Lower lobe of right lung (tissue), 2 donors: ENCODE results near the gene DSEL. TPM values are rescaled to one million over a fixed set of nuclear protein-coding genes. Genes with fewer than 3 reads are reported as not detected.

Experiments used
- ATAC-seq, 2 donors: fragments of 200-7000 bp; cut with Tn5 transposase; one replicate each; pipeline ENCODE4 v1.9.1; 2020 to 2022; ENCODE audit warnings: mild to moderate bottlenecking in 2 of 2, moderate library complexity in 2 of 2
- DNase-seq: peaks from one replicate; pipeline ENCODE4 v3.0.0-alpha.2; 2020
- H3K27ac ChIP-seq: fragments of 200-600 bp; one replicate; pipeline ENCODE4 v1.8.0; 2022
- H3K27me3 ChIP-seq: fragments of 200-600 bp; one replicate; pipeline ENCODE4 v1.8.0; 2022; ENCODE audit warnings: low read depth
- H3K36me3 ChIP-seq: fragments of 200-600 bp; one replicate; pipeline ENCODE4 v1.8.0; 2022; ENCODE audit warnings: mild to moderate bottlenecking
- H3K4me1 ChIP-seq: fragments of 200-600 bp; one replicate; pipeline ENCODE4 v1.8.0; 2022
- H3K4me3 ChIP-seq: fragments of 200-600 bp; one replicate; pipeline ENCODE4 v1.8.0; 2022; ENCODE audit warnings: mild to moderate bottlenecking
- H3K9me3 ChIP-seq: fragments of 200-600 bp; one replicate; pipeline ENCODE4 v1.8.0; 2022
- CTCF ChIP-seq: fragments of 200-600 bp; IDR thresholded peaks from one replicate; pipeline ENCODE4 v1.8.0; 2022; ENCODE audit warnings: antibody characterized with exemption, mild to moderate bottlenecking
- intact Hi-C: fragments of 100-400 bp; cut with DNase I; formaldehyde crosslinking; loops from one replicate; pipeline ENCODE4 v1.11.0; 2022
- total RNA-seq: library from RNA; stranded (reverse); fragmentation: NEBNext Ultra II Directional; extraction: Animal tissue kit (Norgen Biotek cat#: 25700); gene quantifications from one replicate; pipeline ENCODE4 v1.2.1, GENCODE V29; 2021
- donor health status: DM: no; HTN: yes; CAD: no; lungs with severe emphysema.

DSEL gene
- total RNA-seq, 1 donor from 2014 or later = 11.1 TPM

- intact Hi-C loops = no loop called here
- Histone ChIP-seq H3K4me1 (no peaks in the 10 kb centered on the region), H3K4me3 (no peak overlapping the region), H3K27ac (no peak overlapping the region), H3K9me3 (no peaks in the 10 kb centered on the region), H3K27me3 (no peaks in the 10 kb centered on the region), H3K36me3 (no peaks in the 10 kb centered on the region)
- ATAC-seq = no peak
- DNase-seq = no peak
- TF ChIP-seq CTCF = no peak
These were observed 24.0 kb upstream of the DSEL start for GRCh38 chr18:67540559-67540958.

- H3K27ac ChIP-seq = no peak overlapping the region
- no peak for ATAC-seq
- H3K27me3 ChIP-seq = no peaks in the 10 kb centered on the region
- DNase-seq = no peak
- H3K9me3 ChIP-seq = no peaks in the 10 kb centered on the region
- H3K4me1 ChIP-seq = no peaks in the 10 kb centered on the region
- no peaks in the 10 kb centered on the region for H3K36me3 ChIP-seq
- no peak for TF ChIP-seq CTCF
- no peak overlapping the region for H3K4me3 ChIP-seq
- intact Hi-C loops = no loop called here
These were observed 15.4 kb upstream of the DSEL start for GRCh38 chr18:67531929-67532328.

- peaks cover 15% of the 10 kb centered on the region for H3K4me1 ChIP-seq
- peak; percentile 41 for DNase-seq
- H3K9me3 ChIP-seq = no peaks in the 10 kb centered on the region
- H3K4me3 ChIP-seq = no peak overlapping the region
- H3K27ac ChIP-seq = peak overlapping the region; percentile 31
- H3K36me3 ChIP-seq = no peaks in the 10 kb centered on the region
- no peaks in the 10 kb centered on the region for H3K27me3 ChIP-seq
- intact Hi-C loops = no loop called here
- ATAC-seq = peak; percentile 82 to 96
- TF ChIP-seq CTCF = no peak
These were observed 9.0 kb upstream of the DSEL start for GRCh38 chr18:67525328-67526099.

- ATAC-seq (no peak), DNase-seq (no peak)
These were observed 3.9 kb upstream of the DSEL start for GRCh38 chr18:67520351-67520921.

GRCh38 chr18:67519592-67519991 lies 3.1 kb upstream of the DSEL start:
- no peak for TF ChIP-seq CTCF
- Histone ChIP-seq H3K4me1 (peaks cover 23% of the 10 kb centered on the region), H3K4me3 (no peak overlapping the region), H3K36me3 (no peaks in the 10 kb centered on the region), H3K27me3 (no peaks in the 10 kb centered on the region), H3K9me3 (no peaks in the 10 kb centered on the region), H3K27ac (no peak overlapping the region)
- intact Hi-C loops = no loop called here
- no peak for ATAC-seq
- no peak for DNase-seq

More at GRCh38 chr18:67520351-67520921, 3.9 kb upstream of the DSEL start:
- TF ChIP-seq CTCF = no peak
- Histone ChIP-seq H3K9me3 (no peaks in the 10 kb centered on the region), H3K27ac (no peak overlapping the region), H3K4me3 (no peak overlapping the region), H3K36me3 (no peaks in the 10 kb centered on the region), H3K4me1 (peaks cover 31% of the 10 kb centered on the region), H3K27me3 (no peaks in the 10 kb centered on the region)
- intact Hi-C loops = no loop called here
